Common myeloid progenitor, CD34-positive (primary cell): ENCODE data around the gene CACNA1B.

Experiments used
- CTCF ChIA-PET: fragments of 350-600 bp; sonication (Branson Sonifier 250); formaldehyde crosslinking; loops from one replicate; lab custom pipeline; 2021; ENCODE audit warnings: antibody characterized with exemption; lab: Charles Lee
- POLR2A ChIA-PET: fragments of 350-600 bp; sonication (Branson Sonifier 250); formaldehyde crosslinking; loops from one replicate; lab custom pipeline; 2021; ENCODE audit warnings: antibody characterized with exemption; lab: Charles Lee
- DNase-seq, 3 donors: peaks; one replicate each; pipeline versions ENCODE4 v3.0.0 to v3.0.0-alpha.2; 2013
- H3K27ac ChIP-seq, 2 experiments: 1 replicate in 1 of 2; 2 replicates in 1 of 2; pipeline ENCODE4 v1.7.0; 2013; ENCODE audit warnings: inconsistent platforms in 2 of 2, low read length in 2 of 2, mild to moderate bottlenecking in 2 of 2, low read depth in 1 of 2, moderate library complexity in 1 of 2; ENCODE audit not compliant: severe bottlenecking in 2 of 2, insufficient read depth in 1 of 2, poor library complexity in 1 of 2
- H3K27me3 ChIP-seq, 5 experiments: replicated peaks in 2 of 5; 1 replicate in 3 of 5; 2 replicates in 2 of 5; pipeline versions ENCODE4 v1.6.1 to v1.7.0; 2013; ENCODE audit warnings: low read length in 4 of 5, mild to moderate bottlenecking in 2 of 5, moderate library complexity in 2 of 5, inconsistent platforms in 1 of 5; ENCODE audit not compliant: insufficient read depth in 5 of 5, control insufficient read depth in 4 of 5
- H3K36me3 ChIP-seq, 4 experiments: 1 replicate in 2 of 4; 2 replicates in 2 of 4; pipeline versions ENCODE4 v1.6.1 to v1.7.0; 2013; ENCODE audit warnings: low read length in 3 of 4, control low read depth in 1 of 4, mild to moderate bottlenecking in 1 of 4; ENCODE audit not compliant: control insufficient read depth in 4 of 4, insufficient read depth in 4 of 4
- H3K4me1 ChIP-seq, 4 experiments: 1 replicate in 3 of 4; 2 replicates in 1 of 4; pipeline versions ENCODE4 v1.6.1 to v1.7.1; 2013; ENCODE audit warnings: low read length in 3 of 4, mild to moderate bottlenecking in 3 of 4, control low read depth in 1 of 4, inconsistent platforms in 1 of 4, moderate library complexity in 1 of 4; ENCODE audit not compliant: control insufficient read depth in 4 of 4, insufficient read depth in 4 of 4; ENCODE audit errors: control extremely low read depth in 1 of 4
- H3K4me3 ChIP-seq, 7 experiments: 1 replicate in 4 of 7; 2 replicates in 3 of 7; pipeline versions ENCODE4 v1.5.1 to v1.7.0; 2013; ENCODE audit warnings: mild to moderate bottlenecking in 7 of 7, low read length in 6 of 7, moderate library complexity in 6 of 7, inconsistent platforms in 2 of 7, low read depth in 2 of 7, control low read depth in 1 of 7; ENCODE audit not compliant: insufficient read depth in 4 of 7, control insufficient read depth in 1 of 7; ENCODE audit errors: extremely low read depth in 1 of 7
- H3K9me3 ChIP-seq, 5 experiments: 1 replicate in 4 of 5; 2 replicates in 1 of 5; pipeline versions ENCODE4 v1.6.1 to v1.7.1; 2013; ENCODE audit warnings: low read length in 4 of 5, mild to moderate bottlenecking in 2 of 5, inconsistent platforms in 1 of 5, low read depth in 1 of 5, moderate library complexity in 1 of 5; ENCODE audit not compliant: control insufficient read depth in 4 of 5, insufficient read depth in 2 of 5; ENCODE audit errors: control extremely low read depth in 1 of 5
- WGBS: methylation state at CpG from one replicate; pipeline ENCODE4 v1.1.5; 2013; ENCODE audit not compliant: insufficient coverage; 5-methylcytosine and 5-hydroxymethylcytosine counted together

CACNA1B gene

DNA sequence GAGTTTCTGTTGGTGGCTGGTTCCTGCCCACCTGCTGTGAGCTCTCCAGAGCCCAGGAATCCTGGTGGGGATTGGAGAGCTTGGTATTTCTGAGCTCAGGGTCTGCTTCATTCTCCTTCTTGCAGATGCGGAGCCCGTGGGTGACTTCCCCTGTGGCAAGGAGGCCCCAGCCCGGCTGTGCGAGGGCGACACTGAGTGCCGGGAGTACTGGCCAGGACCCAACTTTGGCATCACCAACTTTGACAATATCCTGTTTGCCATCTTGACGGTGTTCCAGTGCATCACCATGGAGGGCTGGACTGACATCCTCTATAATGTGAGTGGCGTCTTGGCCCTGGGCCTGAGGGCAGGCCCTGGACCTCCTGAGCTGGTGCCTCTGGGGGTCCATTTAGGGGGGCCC lies 39.5 kb downstream of the CACNA1B start:
- WGBS: 96% methylated on average over 6 of the region's 8 CpGs
- POLR2A ChIA-PET: no interaction called here

DNA sequence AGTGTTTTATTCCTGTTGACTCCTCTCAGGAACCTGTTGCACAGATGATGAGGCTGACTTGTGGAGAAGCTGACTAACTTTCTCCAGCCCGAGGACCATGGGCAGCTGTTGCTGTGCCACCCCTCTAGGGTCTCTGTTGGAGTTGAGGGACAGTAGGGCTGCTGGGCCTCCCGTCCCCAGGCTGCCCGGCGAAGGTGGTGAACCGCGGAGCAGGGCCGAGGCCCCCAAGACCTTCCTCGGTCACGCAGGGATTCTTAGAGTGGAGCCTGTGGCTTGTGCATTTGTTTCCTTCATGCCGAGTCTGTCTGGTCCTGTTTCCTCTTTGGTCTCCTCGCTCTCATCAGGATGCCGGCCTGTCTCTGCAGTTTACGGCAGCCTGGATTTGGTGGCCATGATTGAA lies 40.2 kb downstream of the CACNA1B start:
- no peak overlapping the region for H3K4me3 ChIP-seq
- H3K4me1 ChIP-seq: no peaks in the 10 kb centered on the region
- CTCF ChIA-PET: no interaction called here
- DNase-seq: no peak
- POLR2A ChIA-PET: no interaction called here
- no peak overlapping the region for H3K27ac ChIP-seq
- 79% methylated on average over 6 of the region's 13 CpGs for WGBS
- no peaks in the 10 kb centered on the region for H3K36me3 ChIP-seq
- no peaks in the 10 kb centered on the region for H3K9me3 ChIP-seq
- H3K27me3 ChIP-seq: peaks cover 0 to 5% (median 0%) of the 10 kb centered on the region in 5 experiments

More for the DNA sequence above, 39.5 kb downstream of the CACNA1B start:
- no peak overlapping the region for H3K27ac ChIP-seq
- H3K9me3 ChIP-seq: no peaks in the 10 kb centered on the region
- no peak for DNase-seq
- no peaks in the 10 kb centered on the region for H3K36me3 ChIP-seq
- no peak overlapping the region for H3K4me3 ChIP-seq
- H3K4me1 ChIP-seq: no peaks in the 10 kb centered on the region
- CTCF ChIA-PET: no interaction called here
- H3K27me3 ChIP-seq: peaks cover 0 to 5% (median 0%) of the 10 kb centered on the region in 5 experiments

DNA sequence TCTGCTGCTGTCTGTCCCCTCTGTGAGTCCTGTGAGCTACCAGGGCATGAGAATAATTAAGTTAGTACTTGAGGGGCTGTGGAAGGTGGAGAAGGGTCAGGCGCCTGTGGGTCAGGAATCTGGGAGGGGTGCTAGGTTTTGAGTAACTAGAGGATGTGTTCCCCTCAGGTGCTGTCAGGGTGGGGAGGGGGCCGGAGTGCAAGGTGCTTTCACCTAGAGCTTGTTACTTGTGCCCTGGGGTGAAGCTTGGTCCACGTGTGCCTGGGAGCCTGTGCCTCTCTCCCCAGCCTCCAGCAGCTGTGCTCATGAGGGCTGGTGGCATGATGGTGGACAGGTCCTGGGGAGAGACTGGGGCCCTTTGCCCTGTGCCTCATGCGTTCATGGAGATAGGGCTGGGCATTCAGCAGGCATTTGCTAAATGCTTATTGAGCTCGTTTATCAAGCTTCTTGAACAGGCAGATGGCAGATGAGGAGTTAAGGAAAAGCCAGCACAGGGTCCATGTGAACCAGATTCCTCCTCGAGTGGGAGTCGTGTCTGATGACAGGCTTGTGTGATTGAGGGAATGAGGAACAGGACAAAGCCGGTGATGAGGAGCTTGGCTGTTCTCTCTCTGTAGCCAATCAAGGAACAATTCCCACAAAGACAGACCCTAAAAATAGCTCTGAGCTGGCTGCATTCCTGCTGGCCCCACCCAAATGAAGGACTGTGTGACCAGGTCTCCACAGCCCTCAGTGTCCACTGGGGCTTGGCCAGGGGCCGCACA lies 40.9 kb downstream of the CACNA1B start:
- ChIA-PET POLR2A (no interaction called here), CTCF (no interaction called here)
- Histone ChIP-seq H3K27ac (no peak overlapping the region), H3K9me3 (no peaks in the 10 kb centered on the region), H3K27me3 (peaks cover 0 to 5% (median 0%) of the 10 kb centered on the region in 5 experiments), H3K4me1 (no peaks in the 10 kb centered on the region), H3K4me3 (no peak overlapping the region), H3K36me3 (no peaks in the 10 kb centered on the region)
- 67% methylated on average over 7 of the region's 9 CpGs for WGBS
- no peak for DNase-seq

DNA sequence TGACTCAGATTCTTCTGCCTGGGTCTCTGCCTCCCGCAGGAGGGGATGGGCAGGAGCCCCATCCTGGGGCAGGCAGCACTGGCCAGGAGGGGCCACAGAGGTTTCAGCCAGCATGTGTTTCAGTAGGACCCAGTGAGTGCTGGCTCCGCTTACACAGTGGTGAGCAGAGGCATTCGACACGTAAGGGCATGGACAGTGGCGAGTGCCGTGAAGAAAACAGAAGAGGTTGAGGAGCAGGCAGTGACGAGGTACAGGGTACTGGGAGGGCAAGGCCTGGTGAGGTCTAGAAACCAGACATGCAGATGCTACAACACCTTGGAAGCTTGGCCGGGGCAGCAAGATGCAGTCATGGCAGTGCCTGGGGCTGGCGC lies 41.5 kb downstream of the CACNA1B start:
- no peak for DNase-seq
- WGBS: 93% methylated on average over 9 of the region's 9 CpGs
- no peaks in the 10 kb centered on the region for H3K4me1 ChIP-seq
- no peaks in the 10 kb centered on the region for H3K36me3 ChIP-seq
- H3K27me3 ChIP-seq: peaks cover 0 to 3% (median 0%) of the 10 kb centered on the region in 5 experiments
- H3K9me3 ChIP-seq: no peaks in the 10 kb centered on the region
- H3K27ac ChIP-seq: no peak overlapping the region
- POLR2A ChIA-PET: no interaction called here
- no peak overlapping the region for H3K4me3 ChIP-seq
- CTCF ChIA-PET: no interaction called here

DNA sequence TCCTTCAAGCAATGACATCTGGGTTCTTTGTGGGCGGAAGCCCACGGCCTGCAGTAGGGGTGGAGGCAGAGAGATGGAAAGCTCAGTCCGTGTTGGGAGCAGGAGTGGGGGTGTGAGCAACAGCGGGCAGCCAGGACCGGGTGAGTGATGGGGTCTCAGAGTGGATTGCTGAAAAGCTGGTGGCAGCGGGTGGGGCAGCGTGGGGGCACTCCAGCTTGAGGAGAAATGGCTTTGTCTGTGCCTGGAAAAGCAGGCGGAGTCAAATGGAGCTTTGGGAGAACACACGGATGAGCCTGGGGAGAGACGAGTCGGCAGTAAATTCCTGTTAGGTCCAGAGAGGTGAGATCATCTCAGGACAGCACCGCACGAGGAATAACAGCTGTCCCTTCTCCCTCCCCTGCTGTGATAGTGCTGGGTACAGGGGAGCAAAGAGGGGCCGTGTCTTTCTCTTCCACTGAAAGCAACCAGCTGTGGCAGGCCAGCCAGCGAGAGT lies 42.1 kb downstream of the CACNA1B start:
- ChIA-PET POLR2A (no interaction called here), CTCF (no interaction called here)
- 94% methylated on average over 13 of the region's 15 CpGs for WGBS
- Histone ChIP-seq H3K4me1 (no peaks in the 10 kb centered on the region), H3K4me3 (no peak overlapping the region), H3K36me3 (no peaks in the 10 kb centered on the region), H3K27ac (no peak overlapping the region), H3K9me3 (no peaks in the 10 kb centered on the region), H3K27me3 (peaks cover 0 to under 1% (median 0%) of the 10 kb centered on the region in 5 experiments)
- no peak for DNase-seq

DNA sequence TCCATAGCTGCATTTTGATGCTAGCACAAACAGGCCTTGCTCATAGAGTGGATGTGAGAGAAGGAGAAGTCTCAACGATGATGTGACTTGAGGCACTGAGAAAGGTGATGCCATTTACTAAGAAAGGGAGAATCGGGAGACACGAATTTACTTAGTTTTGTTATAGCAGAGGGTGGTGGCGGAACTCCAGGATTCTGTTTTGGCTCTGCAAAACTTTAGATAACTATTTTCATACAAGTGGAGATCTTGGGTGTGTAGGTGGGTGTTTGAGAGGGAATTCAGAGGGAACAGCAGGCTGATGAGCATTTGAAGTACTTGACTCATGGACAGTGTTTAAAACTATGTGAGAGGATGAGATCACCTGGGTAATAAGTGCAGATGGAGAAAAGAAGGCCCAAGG lies 43.2 kb downstream of the CACNA1B start:
- H3K4me1 ChIP-seq: no peaks in the 10 kb centered on the region
- WGBS: 90% methylated on average over 4 of the region's 4 CpGs
- ChIA-PET CTCF (no interaction called here), POLR2A (no interaction called here)
- H3K27ac ChIP-seq: no peak overlapping the region
- H3K4me3 ChIP-seq: no peak overlapping the region
- H3K36me3 ChIP-seq: no peaks in the 10 kb centered on the region
- no peaks in the 10 kb centered on the region for H3K27me3 ChIP-seq
- DNase-seq: no peak
- no peaks in the 10 kb centered on the region for H3K9me3 ChIP-seq

DNA sequence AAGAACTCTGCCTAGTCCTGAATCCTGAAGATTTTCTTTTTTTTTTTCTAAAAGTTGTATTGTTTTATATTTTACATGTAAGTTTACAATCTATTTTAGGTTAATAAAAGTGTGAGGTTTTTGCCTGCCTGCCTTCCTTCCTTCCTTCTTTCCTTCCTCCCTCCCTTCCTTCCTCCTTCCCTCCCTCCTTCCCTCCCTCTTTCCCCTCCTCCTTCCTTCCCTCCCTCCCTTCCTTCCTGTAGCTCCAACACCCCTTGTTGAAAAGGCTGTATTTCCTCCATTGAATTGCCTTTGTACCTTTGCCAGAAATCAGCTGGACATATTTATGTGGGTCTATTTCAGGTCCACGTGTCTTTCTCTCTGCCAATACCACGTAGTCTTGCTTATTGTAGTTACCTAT lies 46.6 kb downstream of the CACNA1B start:
- DNase-seq: no peak
- Histone ChIP-seq H3K27ac (no peak overlapping the region), H3K4me1 (no peaks in the 10 kb centered on the region), H3K9me3 (peaks cover 0 to 11% (median 2%) of the 10 kb centered on the region in 5 experiments), H3K27me3 (no peaks in the 10 kb centered on the region), H3K4me3 (no peak overlapping the region), H3K36me3 (no peaks in the 10 kb centered on the region)
- CTCF ChIA-PET: no interaction called here
- WGBS: 70% methylated on average over 2 of the region's 2 CpGs
- POLR2A ChIA-PET: no interaction called here
